ENCODE measurements around the gene PHF10. TPM values are rescaled to one million over a fixed set of nuclear protein-coding genes. Genes with fewer than 3 reads are reported as not detected.
"Not testable (repeated sequence)": the region's sequence is repeated elsewhere in the genome, so short reads cannot be mapped to it uniquely, and the experiment has no call there.

PHF10 gene
- total and polyA plus RNA-seq, 2 donors (not counting 1 experiment from before 2014, with no cell fraction given), result 32.9 to 74.6 TPM

DNA sequence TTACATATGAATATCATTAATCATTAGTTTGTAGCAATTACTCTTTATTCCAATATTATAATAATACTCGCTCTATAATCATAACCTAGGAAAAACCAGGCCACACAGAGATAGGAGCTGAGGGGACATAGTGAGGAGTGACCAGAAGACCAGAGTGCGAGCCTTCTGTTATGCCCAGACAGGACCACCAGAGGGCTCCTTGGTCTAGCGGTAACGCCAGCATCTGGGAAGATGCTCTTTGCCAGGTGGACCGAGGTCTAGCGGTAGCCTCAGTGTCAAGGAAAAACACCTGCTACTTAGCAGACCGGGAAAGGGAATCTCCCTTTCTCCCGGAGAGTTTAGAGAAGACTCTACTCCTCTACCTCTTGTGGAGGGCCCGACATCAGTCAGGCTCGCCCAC lies 27.2 kb downstream of the PHF10 start:
- H3K4me1 Mint-ChIP-seq, result peaks cover 17% of the 10 kb centered on the region
- H3K9ac ChIP-seq (ENCODE audit: low read length); ATAC-seq (ENCODE audit: low read depth); H3K4me2 ChIP-seq (replicated peaks; ENCODE audit: low read depth, low read length, poor library complexity, severe bottlenecking); H3K4me3 ChIP-seq (ENCODE audit: control extremely low read depth in 1 of 5, extremely low read depth in 1 of 5, insufficient read depth in 1 of 5, low read depth in 2 of 5, low read length in 4 of 5); POLR2A ChIA-PET; H3K27me3 ChIP-seq (replicated peaks in 1 of 4; ENCODE audit: control extremely low read depth in 1 of 4, control insufficient read depth in 3 of 4, insufficient read depth in 4 of 4, low read length in 3 of 4); H3K36me3 ChIP-seq (replicated peaks in 1 of 2; ENCODE audit: control extremely low read depth in 1 of 2, control insufficient read depth in 1 of 2, extremely low read depth in 1 of 2, insufficient read depth in 2 of 2, low read length in 1 of 2); H3K27me3 Mint-ChIP-seq; H4K20me1 ChIP-seq (ENCODE audit: control insufficient read depth, insufficient read depth, low read length, poor library complexity, severe bottlenecking); H3K27ac ChIP-seq (ENCODE audit: low read length in 2 of 2); H3K27ac Mint-ChIP-seq; intact Hi-C loops (cut with micrococcal nuclease); H3K9me3 Mint-ChIP-seq (ENCODE audit: insufficient read depth); H2AFZ ChIP-seq (ENCODE audit: insufficient read depth, low read depth, low read length, poor library complexity, severe bottlenecking); DNase-seq; H3K4me3 Mint-ChIP-seq; H3K4me1 ChIP-seq (ENCODE audit: control insufficient read depth in 2 of 2, insufficient read depth in 2 of 2, low read length in 2 of 2): not testable (repeated sequence)
- WGBS (ENCODE audit: insufficient coverage), result 97% methylated on average over 8 of the region's 10 CpGs
- CTCF ChIA-PET, result interaction anchor here (1.0 kb wide), 1 partner anchor 34 kb away, joined by 3 read pairs; no protein-coding TSS in a partner anchor
- TF ChIP-seq, protein P1, sequence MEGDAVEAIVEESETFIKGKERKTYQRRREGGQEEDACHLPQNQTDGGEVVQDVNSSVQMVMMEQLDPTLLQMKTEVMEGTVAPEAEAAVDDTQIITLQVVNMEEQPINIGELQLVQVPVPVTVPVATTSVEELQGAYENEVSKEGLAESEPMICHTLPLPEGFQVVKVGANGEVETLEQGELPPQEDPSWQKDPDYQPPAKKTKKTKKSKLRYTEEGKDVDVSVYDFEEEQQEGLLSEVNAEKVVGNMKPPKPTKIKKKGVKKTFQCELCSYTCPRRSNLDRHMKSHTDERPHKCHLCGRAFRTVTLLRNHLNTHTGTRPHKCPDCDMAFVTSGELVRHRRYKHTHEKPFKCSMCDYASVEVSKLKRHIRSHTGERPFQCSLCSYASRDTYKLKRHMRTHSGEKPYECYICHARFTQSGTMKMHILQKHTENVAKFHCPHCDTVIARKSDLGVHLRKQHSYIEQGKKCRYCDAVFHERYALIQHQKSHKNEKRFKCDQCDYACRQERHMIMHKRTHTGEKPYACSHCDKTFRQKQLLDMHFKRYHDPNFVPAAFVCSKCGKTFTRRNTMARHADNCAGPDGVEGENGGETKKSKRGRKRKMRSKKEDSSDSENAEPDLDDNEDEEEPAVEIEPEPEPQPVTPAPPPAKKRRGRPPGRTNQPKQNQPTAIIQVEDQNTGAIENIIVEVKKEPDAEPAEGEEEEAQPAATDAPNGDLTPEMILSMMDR (IDR thresholded peaks at IDR 0.05), result peak; percentile 16
- Histone ChIP-seq H3K79me2 (ENCODE audit: control insufficient read depth, insufficient read depth, low read length) (peaks cover 38% of the 10 kb centered on the region), H3K9me3 (ENCODE audit: control extremely low read depth in 1 of 3, control insufficient read depth in 2 of 3, insufficient read depth in 1 of 3, low read length in 2 of 3) (peaks cover 0 to 27% (median 13%) of the 10 kb centered on the region in 3 donors)

- DNase-seq (no peak), ATAC-seq (ENCODE audit: low read depth) (no peak)
- peaks cover 37% of the 10 kb centered on the region for H3K79me2 ChIP-seq (ENCODE audit: control insufficient read depth, insufficient read depth, low read length)
- H2AFZ ChIP-seq (ENCODE audit: insufficient read depth, low read depth, low read length, poor library complexity, severe bottlenecking), result no peak overlapping the region
- H4K20me1 ChIP-seq (ENCODE audit: control insufficient read depth, insufficient read depth, low read length, poor library complexity, severe bottlenecking), result no peaks in the 10 kb centered on the region
- peaks cover 0 to 35% (median 14%) of the 10 kb centered on the region in 3 donors for H3K9me3 ChIP-seq (ENCODE audit: control extremely low read depth in 1 of 3, control insufficient read depth in 2 of 3, insufficient read depth in 1 of 3, low read length in 2 of 3)
- no peaks in the 10 kb centered on the region for H3K4me1 ChIP-seq (ENCODE audit: control insufficient read depth in 2 of 2, insufficient read depth in 2 of 2, low read length in 2 of 2)
- 94% methylated on average over 4 of the region's 5 CpGs for WGBS (ENCODE audit: insufficient coverage)
- TF ChIP-seq, protein P1 (IDR thresholded peaks at IDR 0.05), result no peak
- TF ChIP-seq EZH2 (IDR thresholded peaks at IDR 0.05; ENCODE audit: borderline replicate concordance, insufficient read depth, low read depth, low read length, poor library complexity, severe bottlenecking), result no peak
- H3K27me3 Mint-ChIP-seq, result no peaks in the 10 kb centered on the region
- POLR2A ChIA-PET, result no interaction called here
- H3K4me1 Mint-ChIP-seq, result peaks cover 9% of the 10 kb centered on the region
- peaks cover 3% of the 10 kb centered on the region for H3K9me3 Mint-ChIP-seq (ENCODE audit: insufficient read depth)
- no peaks in the 10 kb centered on the region for H3K27me3 ChIP-seq (replicated peaks in 1 of 4; ENCODE audit: control extremely low read depth in 1 of 4, control insufficient read depth in 3 of 4, insufficient read depth in 4 of 4, low read length in 3 of 4)
- no peak overlapping the region for H3K9ac ChIP-seq (ENCODE audit: low read length)
- H3K27ac ChIP-seq (ENCODE audit: low read length in 2 of 2), result no peak overlapping the region
- CTCF ChIA-PET, result no interaction called here
- no peak overlapping the region for H3K4me2 ChIP-seq (replicated peaks; ENCODE audit: low read depth, low read length, poor library complexity, severe bottlenecking)
- intact Hi-C loops (cut with micrococcal nuclease), result no loop called here
- peaks cover 3 to 4% of the 10 kb centered on the region in 2 experiments for H3K36me3 ChIP-seq (replicated peaks in 1 of 2; ENCODE audit: control extremely low read depth in 1 of 2, control insufficient read depth in 1 of 2, extremely low read depth in 1 of 2, insufficient read depth in 2 of 2, low read length in 1 of 2)
- H3K4me3 ChIP-seq (ENCODE audit: control extremely low read depth in 1 of 5, extremely low read depth in 1 of 5, insufficient read depth in 1 of 5, low read depth in 2 of 5, low read length in 4 of 5), result no peak overlapping the region
- no peak overlapping the region for H3K4me3 Mint-ChIP-seq
- H3K27ac Mint-ChIP-seq, result no peak overlapping the region
Measured at GRCh38 chr6:169695131-169695530, 29.2 kb downstream of the PHF10 start.
